PC-3 (cell line): ENCODE data around the gene NUBPL.

Experiments
- EZH2 ChIP-seq: fragments of 300-600 bp; sonication (generic); IDR thresholded peaks from one replicate; pipeline ENCODE4 v1.6.1; 2017; ENCODE audit warnings: antibody characterized with exemption, mild to moderate bottlenecking, low read length; ENCODE audit not compliant: unreplicated experiment
- TF ChIP-seq, protein P1 (sequence below): fragments of 300-600 bp; sonication (generic); conservative IDR thresholded peaks from 2 replicates; pipeline ENCODE4 v1.5.1; 2017; ENCODE audit warnings: antibody characterized with exemption, low read depth, mild to moderate bottlenecking, low read length

DNA sequence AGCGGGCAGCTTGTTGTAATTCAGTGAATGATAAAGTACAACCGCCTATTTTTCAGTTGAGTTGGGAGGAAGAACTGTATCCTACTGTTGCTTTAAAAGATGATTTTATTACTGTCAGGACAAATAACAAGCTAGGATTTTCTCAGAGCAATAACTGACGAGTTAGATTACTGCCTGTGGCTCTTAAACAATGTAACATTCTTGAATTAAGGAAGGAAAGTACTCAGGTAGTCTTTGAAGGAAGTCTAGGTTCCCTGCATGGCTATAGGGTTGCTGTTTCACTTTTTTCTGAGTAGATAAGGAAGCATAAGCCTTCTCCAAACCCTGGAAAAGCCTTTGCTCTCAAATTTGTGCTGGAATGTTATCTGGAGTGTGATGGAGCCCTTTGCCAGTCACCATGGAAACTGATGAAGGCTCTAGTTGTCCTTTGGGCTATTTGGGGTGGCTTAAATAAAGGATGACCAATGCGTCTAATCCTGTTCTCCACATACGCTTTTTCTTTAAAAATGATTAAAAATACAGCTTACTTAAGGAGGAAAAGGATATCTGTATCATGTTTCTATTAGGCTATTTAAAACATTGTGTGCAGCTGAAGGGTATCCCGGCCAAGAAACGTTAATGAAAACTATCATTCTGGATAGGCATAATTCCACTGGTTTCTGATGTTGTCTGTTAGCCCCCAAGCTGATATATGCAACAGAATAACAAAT lies 17.7 kb downstream of the NUBPL start:
- TF ChIP-seq, protein P1, sequence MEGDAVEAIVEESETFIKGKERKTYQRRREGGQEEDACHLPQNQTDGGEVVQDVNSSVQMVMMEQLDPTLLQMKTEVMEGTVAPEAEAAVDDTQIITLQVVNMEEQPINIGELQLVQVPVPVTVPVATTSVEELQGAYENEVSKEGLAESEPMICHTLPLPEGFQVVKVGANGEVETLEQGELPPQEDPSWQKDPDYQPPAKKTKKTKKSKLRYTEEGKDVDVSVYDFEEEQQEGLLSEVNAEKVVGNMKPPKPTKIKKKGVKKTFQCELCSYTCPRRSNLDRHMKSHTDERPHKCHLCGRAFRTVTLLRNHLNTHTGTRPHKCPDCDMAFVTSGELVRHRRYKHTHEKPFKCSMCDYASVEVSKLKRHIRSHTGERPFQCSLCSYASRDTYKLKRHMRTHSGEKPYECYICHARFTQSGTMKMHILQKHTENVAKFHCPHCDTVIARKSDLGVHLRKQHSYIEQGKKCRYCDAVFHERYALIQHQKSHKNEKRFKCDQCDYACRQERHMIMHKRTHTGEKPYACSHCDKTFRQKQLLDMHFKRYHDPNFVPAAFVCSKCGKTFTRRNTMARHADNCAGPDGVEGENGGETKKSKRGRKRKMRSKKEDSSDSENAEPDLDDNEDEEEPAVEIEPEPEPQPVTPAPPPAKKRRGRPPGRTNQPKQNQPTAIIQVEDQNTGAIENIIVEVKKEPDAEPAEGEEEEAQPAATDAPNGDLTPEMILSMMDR, result no peak
- no peak for TF ChIP-seq EZH2
